ENCODE data around the gene COL7A1.

GRCh38 chr3:48569400-48569799, 25.7 kb downstream of the COL7A1 start:
- TF ChIP-seq CTCF (IDR thresholded peaks at IDR 0.05) (no peak), EZH2 (IDR thresholded peaks at IDR 0.05; ENCODE audit: borderline replicate concordance, insufficient read depth, low read depth, low read length, poor library complexity, severe bottlenecking) (no peak)

All from B cell (primary cell).